Caco-2 (cell line): ENCODE measurements around the gene ARSA. TPM values are rescaled to one million over a fixed set of nuclear protein-coding genes. Genes with fewer than 3 reads are reported as not detected.

ENCODE experiments used
- Bru-seq: library from RNA; stranded (reverse); fragments of 400-500 nt; gene quantifications from one replicate; lab custom pipeline; 2021; lab: Mats Ljungman, UMichigan
- BruChase-seq, 2 experiments: library from RNA; stranded (reverse); fragments of 400-500 nt; gene quantifications; one replicate each; lab custom pipeline; 2021; lab: Mats Ljungman, UMichigan
- BruUV-seq: library from RNA; stranded (reverse); fragments of 400-500 nt; replicated peaks from 2 replicates; lab custom pipeline; 2021; lab: Mats Ljungman, UMichigan
- CTCF ChIA-PET: fragments of 300-600 bp; sonication (Branson Sonifier 250); formaldehyde crosslinking; loops from one replicate; lab custom pipeline; 2022; ENCODE audit warnings: antibody characterized with exemption; lab: Charles Lee
- POLR2A ChIA-PET: fragments of 300-600 bp; sonication (Branson Sonifier 250); formaldehyde crosslinking; loops from one replicate; lab custom pipeline; 2022; ENCODE audit warnings: antibody characterized with exemption; lab: Charles Lee
- DNase-seq, 2 experiments: peaks; one replicate each; pipeline versions ENCODE4 v3.0.0 to v3.0.0-alpha.2; 2020 to 2022
- H3K27me3 ChIP-seq: replicated peaks from 2 replicates; pipeline ENCODE4 v1.6.0; 2011; ENCODE audit warnings: low read length; ENCODE audit not compliant: control insufficient read depth, insufficient read depth
- H3K36me3 ChIP-seq: 2 replicates; pipeline ENCODE4 v1.5.1; 2011; ENCODE audit warnings: low read length; ENCODE audit not compliant: control insufficient read depth, insufficient read depth
- H3K4me1 ChIP-seq: fragments of 250-450 bp; sonication (Bioruptor Pico); 2 replicates; pipeline ENCODE4 v1.5.1; 2020; ENCODE audit warnings: mild to moderate bottlenecking
- H3K4me3 ChIP-seq: 2 replicates; pipeline ENCODE4 v1.5.1; 2011; ENCODE audit warnings: low read depth, mild to moderate bottlenecking, control low read depth, low read length
- H3K9me3 ChIP-seq: fragments of 250-450 bp; sonication (Bioruptor Pico); 2 replicates; pipeline ENCODE4 v1.5.1; 2020; ENCODE audit warnings: mild to moderate bottlenecking, moderate library complexity
- H3K27ac Mint-ChIP-seq: one replicate; pipeline ENCODE4 v1.8.0; 2022; ENCODE audit warnings: mixed read lengths; ENCODE audit not compliant: unreplicated experiment
- H3K27me3 Mint-ChIP-seq: one replicate; pipeline ENCODE4 v1.8.0; 2022; ENCODE audit warnings: mixed read lengths; ENCODE audit not compliant: insufficient read depth, unreplicated experiment
- H3K36me3 Mint-ChIP-seq: one replicate; pipeline ENCODE4 v1.8.0; 2022; ENCODE audit warnings: mild to moderate bottlenecking, mixed read lengths; ENCODE audit not compliant: insufficient read depth, unreplicated experiment
- H3K4me1 Mint-ChIP-seq: one replicate; pipeline ENCODE4 v1.8.0; 2022; ENCODE audit warnings: low read depth, mixed read lengths; ENCODE audit not compliant: unreplicated experiment
- H3K4me3 Mint-ChIP-seq: one replicate; pipeline ENCODE4 v1.8.0; 2022; ENCODE audit warnings: mild to moderate bottlenecking, moderate library complexity, mixed read lengths; ENCODE audit not compliant: unreplicated experiment
- H3K9me3 Mint-ChIP-seq: one replicate; pipeline ENCODE4 v1.8.0; 2022; ENCODE audit warnings: mixed read lengths; ENCODE audit not compliant: unreplicated experiment
- intact Hi-C: fragments of 100-400 bp; cut with micrococcal nuclease; formaldehyde crosslinking; loops from one replicate; pipeline ENCODE4 v1.10.0; 2022; ENCODE audit not compliant: unreplicated experiment
- long read RNA-seq: library from polyadenylated mRNA; stranded (forward); transcript quantifications from one replicate; pipeline ENCODE4 v2.0.0, GENCODE V29; 2022
- total RNA-seq: library from RNA; stranded (reverse); gene quantifications from 2 replicates; pipeline ENCODE4 v1.2.3, GENCODE V29; 2022
- TF ChIP-seq, protein P1 (sequence below), 2 experiments: fragments of 200-600 bp in 1 of 2; IDR thresholded peaks; 1 replicate in 1 of 2; 2 replicates in 1 of 2; pipeline versions ENCODE4 v1.5.1 to v1.8.0; 2011 to 2022; ENCODE audit warnings: antibody characterized with exemption in 1 of 2, control low read depth in 1 of 2, inconsistent platforms in 1 of 2, low read depth in 1 of 2, low read length in 1 of 2, mild to moderate bottlenecking in 1 of 2, moderate library complexity in 1 of 2; ENCODE audit not compliant: insufficient read depth in 1 of 2, severe bottlenecking in 1 of 2, unreplicated experiment in 1 of 2

The ARSA gene
- total RNA-seq (11.5 TPM in 2 replicates), Bru-seq, nascent RNA (percentile 40 among the genes with signal in this experiment), BruChase-seq, experiment 1, labeled RNA remaining after a 2-hour chase (percentile 41 among the genes with signal in this experiment), BruChase-seq, experiment 2, labeled RNA remaining after a 6-hour chase (percentile 51 among the genes with signal in this experiment)
- long read RNA-seq, transcript ARSA-201 (8 exons, 2,050 nt) = major isoform, 6 of 16 reads
- long read RNA-seq, partial matches to known transcripts = 3 of 16 reads
- long read RNA-seq, other reads (novel, unspliced or antisense) = 5 of 16 reads

DNA sequence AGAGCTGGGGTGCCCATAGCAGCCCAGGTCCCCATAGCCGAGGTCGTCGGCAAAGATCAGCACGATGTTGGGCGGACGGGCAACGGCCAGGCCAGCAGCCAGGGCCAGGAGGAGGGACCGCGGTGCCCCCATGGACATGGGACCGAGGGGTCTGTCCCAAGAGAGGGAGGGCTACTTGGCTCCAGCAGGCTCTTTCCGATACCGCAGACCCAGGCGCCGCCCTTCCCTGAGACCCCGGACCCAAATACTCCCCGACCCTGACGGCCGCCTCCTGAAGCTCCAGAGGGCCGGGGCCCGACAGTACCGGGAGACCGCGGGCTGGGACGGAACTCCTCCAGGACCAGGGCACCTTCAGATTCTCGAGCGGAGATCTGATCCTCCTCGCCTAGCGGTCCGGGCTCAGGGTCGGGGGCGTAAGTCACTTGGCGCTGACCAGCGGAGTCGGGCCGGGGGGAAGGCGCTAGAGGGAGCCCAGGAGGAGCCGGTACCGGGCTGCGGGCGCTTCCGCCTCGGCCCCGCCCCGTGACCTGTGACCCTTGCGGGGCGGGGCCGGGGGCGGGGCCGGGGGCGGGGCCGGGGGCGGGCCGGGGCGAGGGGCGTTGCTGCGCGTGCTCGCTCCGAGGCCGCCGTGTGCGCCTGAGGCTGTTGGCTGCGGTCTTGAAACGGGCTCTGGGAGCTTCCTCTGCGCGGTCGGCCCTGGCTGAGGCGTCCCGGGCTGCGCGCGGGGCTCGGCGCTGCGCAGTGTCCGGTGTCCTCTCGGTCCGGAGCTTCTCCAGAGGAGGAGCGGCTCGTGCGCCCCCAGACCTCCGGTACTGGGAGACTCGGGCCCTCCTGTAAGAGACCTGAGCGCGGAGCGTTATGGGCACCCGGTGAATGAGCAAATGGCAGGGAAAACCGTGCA, at the start of gene ARSA:
TSS of gene ARSA (minus strand) at position 511 of the 901 bp plus-strand sequence. CDS start at position 138, 373 bp downstream.
- peak within 1 kb of the TSS; percentile 58 for H3K27ac Mint-ChIP-seq
- TF ChIP-seq, protein P1, sequence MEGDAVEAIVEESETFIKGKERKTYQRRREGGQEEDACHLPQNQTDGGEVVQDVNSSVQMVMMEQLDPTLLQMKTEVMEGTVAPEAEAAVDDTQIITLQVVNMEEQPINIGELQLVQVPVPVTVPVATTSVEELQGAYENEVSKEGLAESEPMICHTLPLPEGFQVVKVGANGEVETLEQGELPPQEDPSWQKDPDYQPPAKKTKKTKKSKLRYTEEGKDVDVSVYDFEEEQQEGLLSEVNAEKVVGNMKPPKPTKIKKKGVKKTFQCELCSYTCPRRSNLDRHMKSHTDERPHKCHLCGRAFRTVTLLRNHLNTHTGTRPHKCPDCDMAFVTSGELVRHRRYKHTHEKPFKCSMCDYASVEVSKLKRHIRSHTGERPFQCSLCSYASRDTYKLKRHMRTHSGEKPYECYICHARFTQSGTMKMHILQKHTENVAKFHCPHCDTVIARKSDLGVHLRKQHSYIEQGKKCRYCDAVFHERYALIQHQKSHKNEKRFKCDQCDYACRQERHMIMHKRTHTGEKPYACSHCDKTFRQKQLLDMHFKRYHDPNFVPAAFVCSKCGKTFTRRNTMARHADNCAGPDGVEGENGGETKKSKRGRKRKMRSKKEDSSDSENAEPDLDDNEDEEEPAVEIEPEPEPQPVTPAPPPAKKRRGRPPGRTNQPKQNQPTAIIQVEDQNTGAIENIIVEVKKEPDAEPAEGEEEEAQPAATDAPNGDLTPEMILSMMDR (IDR thresholded peaks at IDR 0.05; ENCODE audit: insufficient read depth in 1 of 2, low read depth in 1 of 2, low read length in 1 of 2, severe bottlenecking in 1 of 2, unreplicated experiment in 1 of 2) = peak; percentile 24 to 70
- H3K27me3 Mint-ChIP-seq = no peaks in the 10 kb centered on the region
- Histone ChIP-seq H3K36me3 (no peaks in the 10 kb centered on the region; the same call in 1 of the 2 replicates), H3K4me1 (peaks cover 17% of the 10 kb centered on the region), H3K27me3 (no peaks in the 10 kb centered on the region), H3K9me3 (no peaks in the 10 kb centered on the region), H3K4me3 (peak within 1 kb of the TSS; percentile 72)
- intact Hi-C loops = loop anchor here (2.0 kb wide), 1 partner anchor 63 kb away; no protein-coding TSS in a partner anchor
- H3K4me1 Mint-ChIP-seq = peaks cover 10% of the 10 kb centered on the region
- BruUV-seq = no TSS peak
- DNase-seq = peak; percentile 80 to 83
- peak within 1 kb of the TSS; percentile 77 for H3K4me3 Mint-ChIP-seq
- ChIA-PET CTCF (interaction anchor here (0.5 to 1.4 kb wide), 9 partner anchors 12 to 598 kb away, joined by 3 to 9 read pairs (median 3); partner anchors contain the start of genes CHKB, SCO2 and SYCE3), POLR2A (interaction anchor here (0.5 to 1.0 kb wide), 4 partner anchors 46 to 120 kb away, joined by 3 to 5 read pairs (median 3); partner anchors contain the start of genes LMF2 and NCAPH2)
- no peaks in the 10 kb centered on the region for H3K9me3 Mint-ChIP-seq
- no peaks in the 10 kb centered on the region for H3K36me3 Mint-ChIP-seq

GRCh38 chr22:50676661-50677492, 48.9 kb upstream of the ARSA start:
- Mint-ChIP-seq H3K4me3 (no peak overlapping the region), H3K27ac (no peak overlapping the region), H3K27me3 (peaks cover 4% of the 10 kb centered on the region), H3K4me1 (peaks cover 9% of the 10 kb centered on the region), H3K36me3 (peaks cover 6% of the 10 kb centered on the region), H3K9me3 (no peaks in the 10 kb centered on the region)
- H3K9me3 ChIP-seq = no peaks in the 10 kb centered on the region
- H3K4me1 ChIP-seq = no peaks in the 10 kb centered on the region
- no TSS peak for BruUV-seq
- no peak overlapping the region for H3K4me3 ChIP-seq
- intact Hi-C loops = no loop called here
- TF ChIP-seq, protein P1 (IDR thresholded peaks at IDR 0.05; ENCODE audit: insufficient read depth in 1 of 2, low read depth in 1 of 2, low read length in 1 of 2, severe bottlenecking in 1 of 2, unreplicated experiment in 1 of 2) = no peak
- DNase-seq = no peak
- CTCF ChIA-PET = no interaction called here
- POLR2A ChIA-PET = no interaction called here
- H3K27me3 ChIP-seq = no peaks in the 10 kb centered on the region
- H3K36me3 ChIP-seq = no peaks in the 10 kb centered on the region
